K562 (cell line): ENCODE measurements around the gene ASPDH. TPM values are rescaled to one million over a fixed set of nuclear protein-coding genes. Genes with fewer than 3 reads are reported as not detected.

Experiments used
- ATAC-seq: fragments of 200-7000 bp; cut with Tn5 transposase; 3 replicates; pipeline ENCODE4 v1.9.1; 2020; ENCODE audit warnings: moderate library complexity
- BruUV-seq: library from RNA; stranded (reverse); fragments of 400-500 nt; replicated peaks from 2 replicates; lab custom pipeline; 2021; lab: Mats Ljungman, UMichigan
- CTCF ChIA-PET: fragments of 300-600 bp; formaldehyde crosslinking; extraction: SDS; loops from one replicate; lab custom pipeline; 2021; ENCODE audit warnings: low intra/inter-chr PET ratio; lab: Yijun Ruan, JAX
- POLR2A ChIA-PET: fragments of 300-600, 350-650 bp; sonication (Branson Sonifier 250); formaldehyde crosslinking; extraction: SDS; loops from one replicate; lab custom pipeline; 2021; ENCODE audit warnings: antibody characterized with exemption, inconsistent platforms; lab: Yijun Ruan, JAX
- DNase-seq, 4 experiments: peaks; one replicate each; pipeline versions ENCODE4 v3.0.0 to v3.0.0-alpha.2; 2011 to 2018; ENCODE audit warnings: low spot score in 3 of 4, mixed read lengths in 3 of 4; ENCODE audit errors: extremely low read depth in 1 of 4
- FAIRE-seq: peaks from 2 replicates; lab custom pipeline; 2011; peaks lifted over from hg19 to GRCh38; lab: Jason Lieb, UNC
- H2AFZ ChIP-seq: 2 replicates; pipeline ENCODE4 v1.6.0; 2011; ENCODE audit warnings: low read depth, low read length, control low read depth, inconsistent platforms
- H3K27ac ChIP-seq: fragments of 200-600 bp; 3 replicates; pipeline ENCODE4 v1.8.0; 2011; ENCODE audit warnings: low read depth, mild to moderate bottlenecking, control low read depth, inconsistent platforms, low read length, moderate library complexity, mixed read lengths; ENCODE audit errors: extremely low read depth
- H3K27me3 ChIP-seq, 2 experiments: fragments of 300-600 bp in 1 of 2; 2 replicates in 1 of 2; 3 replicates in 1 of 2; pipeline versions ENCODE4 v1.6.0 to v1.8.0; 2011; ENCODE audit warnings: inconsistent platforms in 2 of 2, low read length in 2 of 2, mild to moderate bottlenecking in 1 of 2, mixed read lengths in 1 of 2, moderate library complexity in 1 of 2; ENCODE audit not compliant: control insufficient read depth in 2 of 2, insufficient read depth in 2 of 2
- H3K36me3 ChIP-seq: fragments of 300-600 bp; 3 replicates; pipeline ENCODE4 v1.8.0; 2011; ENCODE audit warnings: mild to moderate bottlenecking, low read length, inconsistent platforms; ENCODE audit not compliant: control insufficient read depth, insufficient read depth
- H3K4me1 ChIP-seq, 2 experiments: fragments of 200-600 bp in 1 of 2; replicated peaks in 1 of 2; 2 replicates in 1 of 2; 3 replicates in 1 of 2; pipeline versions ENCODE4 v1.5.1 to v1.8.0; 2011; ENCODE audit warnings: inconsistent platforms in 2 of 2, low read length in 2 of 2, mild to moderate bottlenecking in 1 of 2, mixed read lengths in 1 of 2, moderate library complexity in 1 of 2; ENCODE audit not compliant: control insufficient read depth in 2 of 2, insufficient read depth in 2 of 2
- H3K4me2 ChIP-seq: 2 replicates; pipeline ENCODE4 v1.6.1; 2011; ENCODE audit warnings: low read length, control low read depth, inconsistent platforms, mixed read lengths; ENCODE audit not compliant: insufficient read depth
- H3K4me3 ChIP-seq: fragments of 200-600 bp; sonication (generic), shearing (Covaris generic); 2 replicates; pipeline ENCODE4 v1.5.1; 2016; ENCODE audit warnings: control low read depth, inconsistent platforms
- H3K79me2 ChIP-seq: fragments of 200-600 bp; 3 replicates; pipeline ENCODE4 v1.8.0; 2011; ENCODE audit warnings: low read length, inconsistent platforms; ENCODE audit not compliant: control insufficient read depth, insufficient read depth
- H3K9ac ChIP-seq, 2 experiments: 2 replicates each; pipeline versions ENCODE4 v1.6.0 to v1.6.1; 2011; ENCODE audit warnings: low read depth in 2 of 2, low read length in 2 of 2, control low read depth in 1 of 2, inconsistent platforms in 1 of 2, mild to moderate bottlenecking in 1 of 2, mixed read lengths in 1 of 2; ENCODE audit not compliant: insufficient read depth in 1 of 2
- H3K9me1 ChIP-seq: one replicate; pipeline ENCODE4 v1.6.0; 2011; ENCODE audit warnings: inconsistent platforms, mild to moderate bottlenecking, low read length, moderate library complexity; ENCODE audit not compliant: control insufficient read depth, insufficient read depth
- H3K9me3 ChIP-seq: replicated peaks from 2 replicates; pipeline ENCODE4 v1.5.1; 2011; ENCODE audit warnings: low read depth, low read length, inconsistent platforms; ENCODE audit not compliant: control insufficient read depth, insufficient read depth
- H4K20me1 ChIP-seq: replicated peaks from 2 replicates; pipeline ENCODE4 v1.6.1; 2011; ENCODE audit warnings: low read length, inconsistent platforms, mixed read lengths; ENCODE audit not compliant: control insufficient read depth, insufficient read depth
- CSDE1 ChIP-seq, 2 experiments: fragments of 450-650 bp; IDR thresholded peaks; 2 replicates each; pipeline ENCODE4 v1.6.1; 2016; ENCODE audit warnings: mild to moderate bottlenecking in 1 of 2
- ESRRB ChIP-seq: fragments of 250-450 bp; sonication (Bioruptor Pico); IDR thresholded peaks from 2 replicates; pipeline ENCODE4 v1.5.0; 2020; ENCODE audit warnings: mild to moderate bottlenecking, moderate library complexity, borderline replicate concordance
- HDAC1 ChIP-seq, 2 experiments: fragments of 450-650 bp; IDR thresholded peaks; 2 replicates each; pipeline ENCODE4 v1.6.1; 2016 to 2017; ENCODE audit warnings: inconsistent platforms in 1 of 2, mild to moderate bottlenecking in 1 of 2, moderate library complexity in 1 of 2
- HOMEZ ChIP-seq: fragments of 250-450 bp; sonication (Bioruptor Pico); IDR thresholded peaks from 2 replicates; pipeline ENCODE4 v1.4.0; 2020; ENCODE audit warnings: mild to moderate bottlenecking, moderate library complexity
- RBM25 ChIP-seq: fragments of 200-400 bp; formaldehyde crosslinking; IDR thresholded peaks from 2 replicates; pipeline ENCODE4 v1.6.1; 2018; ENCODE audit warnings: low read length, low read depth, moderate library complexity; ENCODE audit not compliant: severe bottlenecking
- SIRT6 ChIP-seq: IDR thresholded peaks from one replicate; pipeline ENCODE4 v1.6.1; 2012; ENCODE audit warnings: low read depth, mild to moderate bottlenecking, control low read depth, inconsistent platforms, low read length, moderate library complexity
- TBL1XR1 ChIP-seq, 2 experiments: IDR thresholded peaks; 2 replicates each; pipeline ENCODE4 v1.6.1; 2012; ENCODE audit warnings: improper control_type of control experiment in 2 of 2, low read length in 2 of 2, mild to moderate bottlenecking in 1 of 2
- WGBS: fragments of 100-300 bp; shearing (Covaris generic); methylation state at CpG from one replicate; pipeline ENCODE4 v1.1.6; 2016; ENCODE audit warnings: low coverage, mixed read lengths; ENCODE audit not compliant: insufficient coverage; ENCODE audit errors: missing lambda C conversion rate; 5-methylcytosine and 5-hydroxymethylcytosine counted together
- in situ Hi-C: fragments of 300-500 bp; cut with MboI; formaldehyde crosslinking; loops from 4 replicates; pipeline ENCODE4 v1.15.0; 2018; ENCODE audit warnings: inconsistent platforms, mixed read lengths
- intact Hi-C: fragments of 100-400 bp; cut with micrococcal nuclease; formaldehyde crosslinking; loops from 2 replicates; pipeline ENCODE4 v1.14.2; 2022
- polyA plus RNA-seq, 8 experiments: library from polyadenylated mRNA; depleted of rRNA in 4 of 8; stranded (reverse) in 5 of 8; unstranded in 3 of 8; fragments of >200 nt; fragmentation: Nextera tagmentation in 2 of 8; fragmentation: Illumina TruSeq in 1 of 8; extraction: Ambion mirVana in 2 of 8; extraction: Trizol in 1 of 8; gene quantifications; 2 replicates each; pipeline versions ENCODE4 v1.2.1 to v1.2.3, GENCODE V29; 2011 to 2014; ENCODE audit warnings: inconsistent platforms in 1 of 8, missing spikeins in 1 of 8
- total RNA-seq, 7 experiments: library from RNA; depleted of rRNA in 6 of 7; stranded (reverse); fragments of >200 nt in 6 of 7; fragmentation: Illumina TruSeq in 2 of 7; extraction: Trizol in 2 of 7; gene quantifications; 2 replicates each; pipeline versions ENCODE4 v1.2.1 to v1.2.3, GENCODE V29; 2011 to 2021; ENCODE audit warnings: low replicate concordance in 1 of 7
- TF ChIP-seq, protein P1 (sequence below): fragments of 250-450 bp; sonication (Bioruptor Pico); IDR thresholded peaks from 2 replicates; pipeline ENCODE4 v1.8.0; 2022; ENCODE audit warnings: inconsistent platforms, mild to moderate bottlenecking, moderate library complexity, borderline replicate concordance
- TF ChIP-seq, protein P2 (sequence below): sonication (generic); formaldehyde crosslinking; IDR thresholded peaks from 2 replicates; pipeline ENCODE4 v1.8.0; 2022; ENCODE audit warnings: mild to moderate bottlenecking, missing genetic modification reagents

The ASPDH gene
- total and polyA plus RNA-seq, 9 of the 15 experiments (the other 6 are each of a cell fraction or from before 2014, with no cell fraction given), result not detected

DNA sequence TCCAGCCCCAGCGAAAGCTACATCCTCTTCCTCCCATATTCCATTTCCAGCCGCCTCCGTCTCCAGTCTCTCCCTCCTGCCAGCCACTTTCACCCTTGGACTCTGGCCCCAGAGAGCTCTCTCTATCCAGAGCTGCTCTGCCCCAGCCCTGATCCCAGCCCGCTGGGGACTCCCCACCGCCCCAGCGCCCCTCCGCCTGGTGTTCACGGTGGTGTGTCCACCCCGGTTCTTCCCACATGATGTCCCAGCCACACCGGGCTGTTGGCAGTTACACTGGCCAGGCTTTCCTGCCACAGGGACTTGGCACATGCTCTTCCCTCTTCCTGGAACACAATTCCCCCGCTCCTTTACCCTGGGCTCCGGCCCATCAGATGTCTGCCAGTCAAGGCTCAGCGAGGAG, 48.7 kb downstream of the ASPDH start:
- CTCF ChIA-PET, result no interaction called here
- DNase-seq (no peak), ATAC-seq (no peak)
- intact Hi-C loops, result no loop called here
- H3K4me1 ChIP-seq, result peaks cover 12 to 42% of the 10 kb centered on the region in 2 experiments; a peak in 4 of 5 replicates
- POLR2A ChIA-PET, result no interaction called here
- no TSS peak for BruUV-seq
- H3K27ac ChIP-seq, result no peak overlapping the region
- H3K9ac ChIP-seq, result peak overlapping the region in 1 of 2 experiments; percentile 39; a peak in 1 of 4 replicates
- peaks cover 0 to 18% of the 10 kb centered on the region in 2 experiments; a peak in 2 of 5 replicates for H3K27me3 ChIP-seq
- no peaks in the 10 kb centered on the region for H3K79me2 ChIP-seq
- in situ Hi-C loops, result loop anchor here (5.0 kb wide), 1 partner anchor 98 kb away; the partner anchor contains the start of gene NAPSA
- WGBS, result 74% methylated on average over 5 of the region's 13 CpGs
- no peak overlapping the region for H3K4me3 ChIP-seq
- no peaks in the 10 kb centered on the region for H3K36me3 ChIP-seq
- H3K9me1 ChIP-seq, result no peaks in the 10 kb centered on the region
- no peak overlapping the region for H3K4me2 ChIP-seq
- H2AFZ ChIP-seq, result no peak overlapping the region
- no peaks in the 10 kb centered on the region for H3K9me3 ChIP-seq
- H4K20me1 ChIP-seq, result no peaks in the 10 kb centered on the region
- TF ChIP-seq HDAC1 (IDR thresholded peaks at IDR 0.05), result no peak
- TF ChIP-seq, protein P1, sequence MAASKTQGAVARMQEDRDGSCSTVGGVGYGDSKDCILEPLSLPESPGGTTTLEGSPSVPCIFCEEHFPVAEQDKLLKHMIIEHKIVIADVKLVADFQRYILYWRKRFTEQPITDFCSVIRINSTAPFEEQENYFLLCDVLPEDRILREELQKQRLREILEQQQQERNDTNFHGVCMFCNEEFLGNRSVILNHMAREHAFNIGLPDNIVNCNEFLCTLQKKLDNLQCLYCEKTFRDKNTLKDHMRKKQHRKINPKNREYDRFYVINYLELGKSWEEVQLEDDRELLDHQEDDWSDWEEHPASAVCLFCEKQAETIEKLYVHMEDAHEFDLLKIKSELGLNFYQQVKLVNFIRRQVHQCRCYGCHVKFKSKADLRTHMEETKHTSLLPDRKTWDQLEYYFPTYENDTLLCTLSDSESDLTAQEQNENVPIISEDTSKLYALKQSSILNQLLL (CRISPR knock-in tag), result no peak
- no peak for TF ChIP-seq CSDE1 (IDR thresholded peaks at IDR 0.05)
- TF ChIP-seq RBM25, result no peak
- TF ChIP-seq TBL1XR1 (IDR thresholded peaks at IDR 0.05; ENCODE audit: low read length in 2 of 2), result no peak
- TF ChIP-seq, protein P2, sequence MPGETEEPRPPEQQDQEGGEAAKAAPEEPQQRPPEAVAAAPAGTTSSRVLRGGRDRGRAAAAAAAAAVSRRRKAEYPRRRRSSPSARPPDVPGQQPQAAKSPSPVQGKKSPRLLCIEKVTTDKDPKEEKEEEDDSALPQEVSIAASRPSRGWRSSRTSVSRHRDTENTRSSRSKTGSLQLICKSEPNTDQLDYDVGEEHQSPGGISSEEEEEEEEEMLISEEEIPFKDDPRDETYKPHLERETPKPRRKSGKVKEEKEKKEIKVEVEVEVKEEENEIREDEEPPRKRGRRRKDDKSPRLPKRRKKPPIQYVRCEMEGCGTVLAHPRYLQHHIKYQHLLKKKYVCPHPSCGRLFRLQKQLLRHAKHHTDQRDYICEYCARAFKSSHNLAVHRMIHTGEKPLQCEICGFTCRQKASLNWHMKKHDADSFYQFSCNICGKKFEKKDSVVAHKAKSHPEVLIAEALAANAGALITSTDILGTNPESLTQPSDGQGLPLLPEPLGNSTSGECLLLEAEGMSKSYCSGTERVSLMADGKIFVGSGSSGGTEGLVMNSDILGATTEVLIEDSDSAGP (CRISPR knock-in tag), result no peak
- no peak for TF ChIP-seq ESRRB (CRISPR knock-in tag)
- TF ChIP-seq HOMEZ (CRISPR knock-in tag), result no peak
- no peak for TF ChIP-seq SIRT6
- TF ChIP-seq, all 486 proteins: peak for 0
- FAIRE-seq, result no peak
